GM13977 (cell line): Measurements from ENCODE around the gene SLAMF9.

ENCODE experiments used
- DNase-seq: peaks from one replicate; pipeline ENCODE4 v3.0.0; 2012; ENCODE audit warnings: low spot score
- in situ Hi-C: fragments of 300-500 bp; cut with MboI; formaldehyde crosslinking; loops from one replicate; pipeline ENCODE4 v1.12.0; 2022; ENCODE audit warnings: low sequenced_read_pairs, low pct_unique_long_range_greater_than_20kb, mixed read lengths, inconsistent platforms; ENCODE audit not compliant: unreplicated experiment
- TF ChIP-seq, protein P1 (sequence below): IDR thresholded peaks from 2 replicates; pipeline ENCODE4 v1.5.1; 2012; ENCODE audit warnings: mild to moderate bottlenecking, control low read depth; ENCODE audit not compliant: insufficient read depth; ENCODE audit errors: extremely low read depth, missing control alignments

The SLAMF9 gene

DNA sequence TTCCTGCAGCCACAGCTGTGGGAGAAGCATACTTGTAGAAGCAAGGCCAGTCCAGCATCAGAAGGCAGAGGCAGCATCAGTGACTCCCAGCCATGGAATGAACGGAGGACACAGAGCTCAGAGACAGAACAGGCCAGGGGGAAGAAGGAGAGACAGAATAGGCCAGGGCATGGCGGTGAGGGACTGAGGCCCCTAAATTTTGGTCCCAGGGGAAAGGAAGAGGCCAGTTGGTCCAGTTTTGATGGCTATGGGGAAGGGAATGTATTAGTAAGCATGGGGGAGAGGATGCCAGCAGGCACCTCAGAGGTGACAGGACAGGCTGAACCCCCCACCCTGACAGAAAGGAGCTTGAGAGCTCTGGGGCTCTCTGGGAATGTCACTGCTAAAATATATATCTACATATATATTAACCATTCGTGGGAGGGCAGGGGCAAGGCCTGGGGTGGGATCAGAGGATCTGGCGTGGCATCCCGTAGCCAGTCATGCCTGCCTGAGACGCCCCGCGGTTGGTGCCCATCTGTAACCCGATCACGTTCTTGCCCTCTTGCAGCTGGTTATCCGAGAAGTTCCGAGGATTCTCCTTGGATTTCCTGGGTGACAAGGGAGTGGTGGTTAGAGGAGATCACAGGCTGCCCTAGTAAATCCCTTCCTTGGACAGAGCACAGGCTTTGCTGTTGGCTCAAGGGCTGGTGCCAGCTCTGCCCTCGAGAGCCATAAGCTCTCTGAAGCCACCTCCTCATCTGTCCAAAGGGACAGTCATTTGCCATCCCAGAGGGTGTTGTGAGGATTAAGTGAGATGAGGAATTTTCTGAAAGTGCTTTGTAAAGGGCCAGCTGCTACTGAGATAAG lies 35.5 kb downstream of the SLAMF9 start:
- in situ Hi-C loops: no loop called here
- TF ChIP-seq, protein P1, sequence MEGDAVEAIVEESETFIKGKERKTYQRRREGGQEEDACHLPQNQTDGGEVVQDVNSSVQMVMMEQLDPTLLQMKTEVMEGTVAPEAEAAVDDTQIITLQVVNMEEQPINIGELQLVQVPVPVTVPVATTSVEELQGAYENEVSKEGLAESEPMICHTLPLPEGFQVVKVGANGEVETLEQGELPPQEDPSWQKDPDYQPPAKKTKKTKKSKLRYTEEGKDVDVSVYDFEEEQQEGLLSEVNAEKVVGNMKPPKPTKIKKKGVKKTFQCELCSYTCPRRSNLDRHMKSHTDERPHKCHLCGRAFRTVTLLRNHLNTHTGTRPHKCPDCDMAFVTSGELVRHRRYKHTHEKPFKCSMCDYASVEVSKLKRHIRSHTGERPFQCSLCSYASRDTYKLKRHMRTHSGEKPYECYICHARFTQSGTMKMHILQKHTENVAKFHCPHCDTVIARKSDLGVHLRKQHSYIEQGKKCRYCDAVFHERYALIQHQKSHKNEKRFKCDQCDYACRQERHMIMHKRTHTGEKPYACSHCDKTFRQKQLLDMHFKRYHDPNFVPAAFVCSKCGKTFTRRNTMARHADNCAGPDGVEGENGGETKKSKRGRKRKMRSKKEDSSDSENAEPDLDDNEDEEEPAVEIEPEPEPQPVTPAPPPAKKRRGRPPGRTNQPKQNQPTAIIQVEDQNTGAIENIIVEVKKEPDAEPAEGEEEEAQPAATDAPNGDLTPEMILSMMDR: no peak
- no peak for DNase-seq

DNA sequence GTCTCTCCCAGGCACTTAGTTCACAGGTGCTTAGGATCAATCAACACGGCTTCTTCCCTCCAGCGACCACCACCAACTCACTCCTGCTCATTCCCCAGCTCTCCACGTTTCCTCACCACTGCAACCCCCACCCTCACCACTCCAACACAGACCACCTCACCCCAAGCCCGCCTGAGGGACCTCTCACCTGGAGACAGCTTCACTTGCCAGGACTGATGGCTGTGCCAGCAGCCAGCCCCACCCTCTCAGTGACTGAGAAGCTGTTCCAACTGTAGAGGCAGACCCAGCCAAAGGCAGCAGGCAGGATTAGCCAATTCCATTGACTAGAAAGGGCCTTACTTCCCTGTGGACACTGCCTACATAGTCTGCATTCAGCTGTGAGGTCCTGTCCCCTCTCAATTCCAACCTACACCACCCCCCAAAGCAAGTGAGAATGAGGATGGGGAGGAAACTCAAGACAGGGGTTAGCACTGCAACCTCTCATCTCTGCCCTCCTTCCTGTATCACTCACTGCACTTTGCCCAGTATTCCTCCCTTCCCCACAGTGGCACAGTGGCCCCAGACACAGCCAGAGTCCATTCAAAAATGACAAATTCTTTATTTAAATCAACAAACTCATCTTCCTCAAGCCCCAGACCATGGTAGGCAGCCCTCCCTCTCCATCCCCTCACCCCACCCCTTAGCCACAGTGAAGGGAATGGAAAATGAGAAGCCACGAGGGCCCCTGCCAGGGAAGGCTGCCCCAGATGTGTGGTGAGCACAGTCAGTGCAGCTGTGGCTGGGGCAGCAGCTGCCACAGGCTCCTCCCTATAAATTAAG lies 36.3 kb downstream of the SLAMF9 start:
- TF ChIP-seq, protein P1: no peak
- DNase-seq: no peak
- in situ Hi-C loops: no loop called here

DNA sequence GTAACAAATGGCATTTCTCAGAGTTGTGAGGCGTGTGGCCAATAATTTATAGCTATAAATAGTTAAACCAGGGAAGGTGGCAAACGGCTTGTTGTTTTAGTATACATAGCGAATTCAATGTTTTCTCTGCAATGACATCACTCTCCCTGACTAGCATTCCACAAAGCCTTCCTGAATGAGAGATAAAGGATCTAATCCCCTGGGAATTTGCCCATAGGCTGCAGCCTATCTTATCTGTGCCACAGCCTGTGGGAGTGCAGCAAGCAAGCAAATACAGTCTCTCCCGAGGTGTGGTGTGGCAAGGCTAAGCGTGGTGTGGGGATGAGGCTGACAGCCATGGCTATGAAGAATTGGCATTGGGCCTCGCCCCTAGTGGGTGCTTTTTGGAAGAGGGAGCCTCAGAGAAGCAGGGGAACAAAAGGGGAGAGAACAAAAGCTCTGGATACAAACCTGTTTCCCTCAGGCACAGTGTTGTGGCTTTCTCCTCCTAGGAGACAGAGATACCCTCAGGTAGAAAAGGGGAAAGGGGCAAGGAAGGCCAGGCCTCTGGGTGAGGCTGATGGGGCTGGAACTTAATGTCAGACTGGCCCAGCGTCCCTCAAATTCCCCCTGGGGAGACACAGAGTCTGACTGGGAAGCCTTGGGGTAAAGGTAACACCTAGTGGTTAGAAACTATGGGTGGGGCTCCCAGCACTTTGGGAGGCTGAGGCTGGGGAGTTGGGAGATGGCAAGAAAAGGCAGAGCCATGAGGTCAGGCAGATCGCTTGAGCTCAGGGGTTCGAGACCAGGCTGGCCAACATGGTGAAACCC lies 37.6 kb downstream of the SLAMF9 start:
- TF ChIP-seq, protein P1: no peak
- in situ Hi-C loops: no loop called here
- DNase-seq: no peak

GRCh38 chr1:159915571-159916241 lies 38.3 kb downstream of the SLAMF9 start:
- in situ Hi-C loops: no loop called here
- TF ChIP-seq, protein P1: no peak
- DNase-seq: no peak

DNA sequence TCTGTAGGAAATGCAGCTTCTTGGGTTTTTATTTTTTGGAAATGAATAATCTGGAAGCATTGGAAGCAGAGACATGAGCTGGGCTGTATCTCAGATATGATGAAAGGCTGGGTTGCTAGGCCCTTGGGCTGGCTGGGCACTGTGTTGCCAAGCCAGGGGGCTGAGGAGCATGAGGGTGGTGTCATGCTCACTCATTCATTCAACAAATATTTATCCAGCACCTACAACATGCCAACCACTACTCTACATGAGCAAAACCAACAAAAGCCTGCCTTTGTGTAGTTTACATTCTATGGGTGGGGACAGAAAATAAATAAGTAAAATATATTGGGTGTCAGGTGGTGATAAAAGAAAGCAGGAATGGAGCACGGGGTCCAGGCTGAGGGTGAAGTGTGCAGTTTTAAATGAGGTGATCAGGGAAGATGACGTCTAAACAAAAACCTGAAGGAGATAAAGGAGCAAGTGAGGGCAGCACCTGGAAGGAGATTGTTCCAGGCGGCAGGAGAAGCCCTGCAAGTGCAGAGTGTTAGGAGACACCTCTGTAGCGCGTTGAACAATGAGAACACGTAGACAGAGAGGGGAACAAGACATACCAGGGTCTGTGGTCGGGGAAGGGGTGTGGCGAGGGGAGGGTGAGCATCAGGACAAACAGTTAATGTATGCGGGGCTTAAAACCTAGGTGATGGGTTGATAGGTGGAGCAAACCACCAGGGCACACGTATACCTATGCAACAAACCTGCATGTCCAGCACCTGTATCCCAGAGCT lies 39.6 kb downstream of the SLAMF9 start:
- in situ Hi-C loops: no loop called here
- TF ChIP-seq, protein P1: no peak
- DNase-seq: no peak
